Measurements from ENCODE around the gene TNP1.

GRCh38 chr2:216908300-216908699 lies 48.4 kb upstream of the TNP1 start:
- no peak for TF ChIP-seq CTCF (conservative IDR thresholded peaks at IDR 0.05 in 1 of 2, IDR thresholded peaks at IDR 0.05 in 1 of 2; ENCODE audit: low read depth in 1 of 2, low read length in 2 of 2)
- TF ChIP-seq EZH2 (IDR thresholded peaks at IDR 0.05; ENCODE audit: low read length, missing control alignments): no peak

All from fibroblast of lung (primary cell).